ENCODE measurements around the gene WBP2.

The WBP2 gene

GRCh38 chr17:75826561-75827307 lies 28.4 kb downstream of the WBP2 start:
- no peak for DNase-seq

GRCh38 chr17:75825748-75826370 lies 29.3 kb downstream of the WBP2 start:
- DNase-seq, result no peak

GRCh38 chr17:75825149-75825552 lies 30.0 kb downstream of the WBP2 start:
- DNase-seq, result no peak

GRCh38 chr17:75824666-75825065 lies 30.5 kb downstream of the WBP2 start:
- peak in 1 of 3 donors; percentile 24 for DNase-seq

DNA sequence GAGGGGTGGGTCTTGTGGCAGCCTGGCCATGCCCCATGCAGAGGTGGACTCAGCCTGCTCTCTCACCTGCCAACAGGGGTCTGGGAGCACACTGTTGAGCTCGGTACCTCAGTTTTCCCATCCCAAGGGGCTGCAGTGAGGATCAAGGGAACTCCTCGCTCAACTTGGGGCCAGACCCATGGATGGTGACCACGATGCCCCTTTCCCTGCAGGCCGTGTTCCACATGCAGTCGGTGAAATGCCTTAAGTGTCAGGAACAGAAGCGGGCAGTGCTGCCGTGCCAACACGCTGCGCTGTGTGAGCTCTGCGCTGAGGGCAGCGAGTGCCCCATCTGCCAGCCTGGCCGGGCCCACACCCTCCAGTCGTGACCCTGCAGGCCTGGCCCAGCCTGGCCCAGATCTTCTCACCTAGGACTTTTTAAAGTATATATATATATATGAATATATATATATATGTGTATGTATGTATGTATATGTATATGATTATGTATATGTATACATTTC lies 31.0 kb downstream of the WBP2 start:
- DNase-seq, result no peak

DNA sequence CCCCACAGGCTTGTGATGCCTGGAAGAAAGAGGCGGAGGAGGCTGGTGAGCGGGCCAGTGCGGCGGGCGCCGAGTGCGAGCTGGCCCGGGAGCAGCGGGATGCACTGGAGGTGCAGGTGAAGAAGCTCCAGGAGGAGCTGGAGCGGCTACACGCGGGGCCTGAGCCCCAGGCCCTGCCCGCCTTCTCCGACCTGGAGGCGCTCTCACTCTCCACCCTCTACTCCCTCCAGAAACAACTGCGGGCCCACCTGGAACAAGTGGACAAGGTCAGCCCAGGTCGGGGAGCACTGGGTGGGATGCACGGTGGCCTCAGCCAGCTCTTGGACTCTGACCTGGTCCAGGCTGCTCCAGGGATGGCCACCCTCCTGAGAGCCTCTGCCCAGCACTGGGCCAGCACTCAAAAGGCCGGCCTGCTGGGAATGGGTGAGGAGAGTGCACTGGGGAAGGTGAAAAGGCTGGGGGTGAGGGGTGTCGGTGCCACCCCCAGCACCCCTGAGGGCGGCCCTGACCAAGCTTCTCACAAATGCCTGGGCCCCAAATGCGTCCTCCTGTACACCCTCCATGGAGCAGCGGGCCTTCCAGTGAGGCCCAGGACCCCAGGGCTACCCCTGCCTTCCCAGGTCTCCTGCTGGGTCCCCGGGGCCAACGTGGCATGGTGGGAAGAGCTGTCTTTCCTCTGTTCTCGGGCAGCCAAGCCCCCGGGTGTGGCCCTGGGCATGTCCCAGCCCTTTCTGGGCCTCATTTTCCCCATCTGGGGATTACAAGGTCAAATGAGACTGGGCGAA lies 31.7 kb downstream of the WBP2 start:
- no peak for DNase-seq

DNA sequence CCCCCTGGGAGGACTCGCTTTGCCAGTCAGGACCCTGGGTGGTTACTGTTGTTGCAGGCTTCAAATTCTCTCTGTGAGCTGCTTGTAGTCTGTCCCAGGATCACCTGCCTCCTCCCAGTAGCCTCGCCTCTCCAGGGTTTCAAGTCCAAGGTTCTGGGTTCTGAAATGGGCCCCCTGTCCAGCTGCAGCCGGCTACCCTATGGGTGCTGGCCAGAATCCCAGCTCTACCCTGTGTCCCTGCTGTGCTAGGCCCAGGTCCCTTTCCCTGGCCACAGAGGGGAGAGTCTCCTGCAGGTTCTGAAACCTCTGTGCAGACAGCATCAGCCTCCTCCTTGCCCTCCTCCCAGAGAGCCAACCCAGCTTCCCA lies 32.4 kb downstream of the WBP2 start:
- DNase-seq, result no peak

GRCh38 chr17:75822119-75822799 lies 32.9 kb downstream of the WBP2 start:
- DNase-seq, result no peak

DNA sequence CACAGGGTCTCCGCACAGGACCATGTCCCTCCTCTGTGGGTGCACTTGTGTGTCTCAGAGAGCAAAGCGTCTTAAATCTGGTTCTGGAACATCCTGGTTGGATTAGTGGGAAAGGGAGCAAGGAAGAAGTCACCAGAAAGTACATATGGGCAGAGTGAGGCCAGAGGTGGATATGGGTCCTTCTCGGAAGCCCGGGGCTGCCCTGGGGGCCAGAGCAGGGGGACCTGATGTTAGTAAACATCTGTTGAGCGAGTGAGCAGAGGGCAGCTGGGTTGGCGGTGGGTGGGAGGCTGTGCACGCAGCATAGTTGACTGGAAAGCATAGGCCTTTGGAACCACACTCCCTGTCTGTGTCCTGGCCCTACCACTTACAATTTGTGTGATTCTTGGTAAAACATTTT lies 33.6 kb downstream of the WBP2 start:
- no peak for DNase-seq

DNA sequence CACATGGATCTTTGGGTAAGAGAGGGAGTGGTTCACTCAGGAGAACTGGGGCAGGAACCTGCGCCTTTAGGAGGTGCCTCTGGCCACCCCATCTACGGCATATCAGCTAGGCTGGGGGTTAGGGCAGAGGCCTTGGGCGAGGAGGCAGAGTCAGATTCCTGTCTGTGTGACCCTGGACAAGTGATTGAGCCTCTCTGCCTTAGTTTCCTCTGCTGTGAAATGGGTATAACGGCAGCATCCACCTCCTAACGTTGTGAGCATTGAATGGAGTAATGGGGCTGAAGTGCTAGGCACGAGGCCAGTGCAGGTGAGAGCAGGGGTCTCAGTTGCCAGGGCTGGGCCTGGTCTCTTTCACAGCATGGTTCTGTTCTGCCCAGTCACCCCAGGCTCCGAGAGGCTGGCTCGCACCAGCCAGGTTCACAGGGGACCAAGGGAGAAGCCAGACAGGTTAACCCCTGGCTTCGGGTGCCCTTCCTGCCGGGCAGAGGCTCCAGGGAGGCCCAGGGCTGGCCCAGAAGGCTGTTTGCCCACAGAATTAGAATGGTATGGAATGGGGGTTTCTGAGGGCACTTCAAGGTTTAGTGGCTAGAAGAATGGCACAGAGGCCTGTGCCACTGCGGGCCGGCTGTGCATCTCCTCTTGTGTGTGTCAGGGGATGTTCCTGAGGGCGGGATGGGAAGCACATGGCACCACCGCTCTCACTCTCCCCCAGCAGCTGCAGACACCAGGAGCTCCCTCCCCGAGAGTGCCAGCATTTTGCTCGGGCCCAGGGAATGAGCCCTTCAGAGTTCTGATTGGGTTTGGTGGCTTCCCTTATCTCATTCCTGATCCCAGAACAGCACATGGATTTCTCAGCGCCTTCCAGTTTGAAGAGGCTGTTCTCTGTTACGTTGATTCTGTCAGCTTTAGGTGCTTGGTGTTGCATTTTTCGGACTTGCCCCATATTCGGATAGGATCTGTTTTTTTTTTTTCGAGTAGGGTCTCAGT lies 34.7 kb downstream of the WBP2 start:
- DNase-seq, result no peak

- no peak for DNase-seq
Observed at GRCh38 chr17:75819678-75820077, 35.5 kb downstream of the WBP2 start.

GRCh38 chr17:75819116-75819515 lies 36.0 kb downstream of the WBP2 start:
- no peak for DNase-seq

- DNase-seq, result no peak
Observed at GRCh38 chr17:75818326-75818885, 36.7 kb downstream of the WBP2 start.

GRCh38 chr17:75817571-75817970 lies 37.6 kb downstream of the WBP2 start:
- DNase-seq, result no peak

- DNase-seq, result no peak
Observed at GRCh38 chr17:75816693-75817092, 38.4 kb downstream of the WBP2 start.

DNA sequence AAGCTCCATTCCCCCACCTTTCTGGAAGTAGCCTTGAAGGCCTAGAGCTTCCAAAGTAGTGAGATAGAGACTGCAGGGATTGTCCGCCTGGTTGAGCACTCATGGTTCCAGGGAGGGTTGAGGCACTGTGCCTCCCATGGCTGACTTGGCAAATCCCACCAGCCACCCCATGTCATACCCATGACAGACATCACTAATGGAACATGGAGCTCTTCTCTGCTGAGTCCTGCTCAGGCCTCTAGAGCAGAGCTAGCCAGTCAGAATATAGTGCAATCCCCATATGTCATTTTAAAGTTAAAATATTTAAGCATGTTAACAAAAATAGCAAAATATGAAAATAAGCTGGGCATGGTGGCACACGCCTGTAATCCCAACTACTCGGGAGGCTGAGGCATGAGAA lies 39.7 kb downstream of the WBP2 start:
- DNase-seq, result no peak

- no peak for DNase-seq
Observed at GRCh38 chr17:75814900-75815373, 40.2 kb downstream of the WBP2 start.

GRCh38 chr17:75814021-75814395 lies 41.1 kb downstream of the WBP2 start:
- DNase-seq, result no peak

- DNase-seq, result no peak
Observed at GRCh38 chr17:75813081-75814020, 41.8 kb downstream of the WBP2 start.
